GM12892 (cell line): ENCODE data around the gene CD300LF.

Experiments
- DNase-seq: peaks from one replicate; pipeline ENCODE4 v3.0.0; 2011; ENCODE audit not compliant: insufficient read length
- FAIRE-seq: peaks from 2 replicates; lab custom pipeline; 2011; peaks lifted over from hg19 to GRCh38; lab: Jason Lieb, UNC
- POLR2A ChIP-seq: IDR thresholded peaks from 2 replicates; pipeline ENCODE4 v1.6.1; 2011; ENCODE audit warnings: low read depth, low read length, control low read depth
- POLR2AphosphoS5 ChIP-seq: IDR thresholded peaks from 2 replicates; pipeline ENCODE4 v1.6.1; 2011; ENCODE audit warnings: low read depth, low read length, control low read depth
- TAF1 ChIP-seq: IDR thresholded peaks from 2 replicates; pipeline ENCODE4 v1.6.1; 2011; ENCODE audit warnings: low read depth, mild to moderate bottlenecking, control low read depth, low read length, borderline replicate concordance

Gene CD300LF

GRCh38 chr17:74722782-74723181 is 10.1 kb upstream of the CD300LF start:
- no peak for DNase-seq
- TF ChIP-seq POLR2A (no peak), TAF1 (no peak), POLR2AphosphoS5 (no peak)
- FAIRE-seq, result no peak

GRCh38 chr17:74720506-74720905 is 7.8 kb upstream of the CD300LF start:
- TF ChIP-seq POLR2A (no peak), TAF1 (no peak), POLR2AphosphoS5 (no peak)
- DNase-seq (no peak), FAIRE-seq (no peak)

GRCh38 chr17:74715144-74715543 is 2.4 kb upstream of the CD300LF start:
- no peak for TF ChIP-seq POLR2AphosphoS5
- TF ChIP-seq POLR2A, result no peak
- no peak for TF ChIP-seq TAF1
- DNase-seq (no peak), FAIRE-seq (no peak)

GRCh38 chr17:74713171-74713755 is 540 bp upstream of the CD300LF start:
- FAIRE-seq, result no peak
- TF ChIP-seq TAF1 (no peak), POLR2A (no peak), POLR2AphosphoS5 (no peak)
- no peak for DNase-seq

GRCh38 chr17:74712301-74712700 is 422 bp downstream of the CD300LF start:
- FAIRE-seq, result no peak
- TF ChIP-seq POLR2A (no peak), TAF1 (no peak), POLR2AphosphoS5 (no peak)
- no peak for DNase-seq

- TF ChIP-seq POLR2AphosphoS5 (no peak), TAF1 (no peak), POLR2A (no peak)
- FAIRE-seq (no peak), DNase-seq (no peak)
These were observed 1.5 kb downstream of the CD300LF start for GRCh38 chr17:74711058-74711824.

- FAIRE-seq (no peak), DNase-seq (no peak)
- TF ChIP-seq POLR2A, result no peak
- TF ChIP-seq POLR2AphosphoS5, result no peak
- no peak for TF ChIP-seq TAF1
These were observed 8.2 kb downstream of the CD300LF start for GRCh38 chr17:74704544-74704943.

GRCh38 chr17:74703311-74703710 is 9.4 kb downstream of the CD300LF start:
- no peak for DNase-seq
- TF ChIP-seq POLR2AphosphoS5 (no peak), POLR2A (no peak), TAF1 (no peak)
- no peak for FAIRE-seq

GRCh38 chr17:74702116-74702871 is 10.4 kb downstream of the CD300LF start:
- no peak for FAIRE-seq
- no peak for DNase-seq
- TF ChIP-seq POLR2AphosphoS5, result no peak
- TF ChIP-seq POLR2A, result no peak
- no peak for TF ChIP-seq TAF1

GRCh38 chr17:74699236-74699635 is 13.5 kb downstream of the CD300LF start:
- DNase-seq (no peak), FAIRE-seq (no peak)
- TF ChIP-seq POLR2AphosphoS5 (no peak), POLR2A (no peak), TAF1 (no peak)

GRCh38 chr17:74698069-74698468 is 14.7 kb downstream of the CD300LF start:
- DNase-seq, result no peak
- no peak for TF ChIP-seq POLR2A
- TF ChIP-seq TAF1, result no peak
- TF ChIP-seq POLR2AphosphoS5, result no peak
- no peak for FAIRE-seq

- TF ChIP-seq POLR2A (no peak), POLR2AphosphoS5 (no peak), TAF1 (no peak)
- FAIRE-seq (peak; percentile 27), DNase-seq (no peak)
These were observed 15.2 kb downstream of the CD300LF start for GRCh38 chr17:74697515-74697914.
